WTC11 (cell line): ENCODE measurements around the gene ADGRL3. TPM values are rescaled to one million over a fixed set of nuclear protein-coding genes. Genes with fewer than 3 reads are reported as not detected.

ENCODE experiments used
- ATAC-seq: fragments of 200-7000 bp; cut with Tn5 transposase; 2 replicates; pipeline ENCODE4 v1.10.0; 2021; ENCODE audit warnings: mild to moderate bottlenecking, moderate library complexity
- CTCF ChIA-PET: fragments of 300-600 bp; sonication (Branson Sonifier 250); formaldehyde crosslinking; loops from one replicate; lab custom pipeline; 2021; ENCODE audit warnings: antibody characterized with exemption; lab: Charles Lee
- POLR2A ChIA-PET: fragments of 350-600 bp; sonication (Branson Sonifier 250); formaldehyde crosslinking; loops from one replicate; lab custom pipeline; 2021; ENCODE audit warnings: antibody characterized with exemption; lab: Charles Lee
- DNase-seq: peaks from one replicate; pipeline ENCODE4 v3.0.0; 2021; ENCODE audit warnings: low spot score
- H3K27ac Mint-ChIP-seq: 2 replicates; pipeline ENCODE4 v1.8.0; 2021; ENCODE audit warnings: mixed read lengths
- H3K27me3 Mint-ChIP-seq: 2 replicates; pipeline ENCODE4 v1.8.0; 2021; ENCODE audit warnings: low read depth, mild to moderate bottlenecking, moderate library complexity, mixed read lengths
- H3K36me3 Mint-ChIP-seq: 2 replicates; pipeline ENCODE4 v1.8.0; 2021; ENCODE audit warnings: mixed read lengths
- H3K4me1 Mint-ChIP-seq: 2 replicates; pipeline ENCODE4 v1.8.0; 2022; ENCODE audit warnings: mixed read lengths
- H3K4me3 Mint-ChIP-seq: 2 replicates; pipeline ENCODE4 v1.8.0; 2021; ENCODE audit warnings: mild to moderate bottlenecking, moderate library complexity, mixed read lengths
- H3K9me3 Mint-ChIP-seq: 2 replicates; pipeline ENCODE4 v1.8.0; 2021; ENCODE audit warnings: mixed read lengths
- AR ChIP-seq: fragments of 250-450 bp; sonication (Bioruptor Pico); IDR thresholded peaks from 2 replicates; pipeline ENCODE4 v1.9.0; 2021; ENCODE audit warnings: mild to moderate bottlenecking
- ATF1 ChIP-seq: sonication (generic); formaldehyde crosslinking; IDR thresholded peaks from 2 replicates; pipeline ENCODE4 v1.8.1; 2023; ENCODE audit warnings: mild to moderate bottlenecking, moderate library complexity, missing genetic modification reagents
- CDX4 ChIP-seq: fragments of 250-450 bp; sonication (Bioruptor Pico); IDR thresholded peaks from 2 replicates; pipeline ENCODE4 v1.9.0; 2021; ENCODE audit warnings: moderate library complexity, mild to moderate bottlenecking, inconsistent platforms, borderline replicate concordance
- CREM ChIP-seq: sonication (generic); formaldehyde crosslinking; IDR thresholded peaks from 2 replicates; pipeline ENCODE4 v1.8.1; 2022; ENCODE audit warnings: mild to moderate bottlenecking, missing genetic modification reagents, moderate library complexity
- CTCF ChIP-seq: fragments of 200-600 bp; IDR thresholded peaks from 2 replicates; pipeline ENCODE4 v1.8.0; 2022; ENCODE audit warnings: antibody characterized with exemption
- E2F1 ChIP-seq: sonication (generic); formaldehyde crosslinking; IDR thresholded peaks from 2 replicates; pipeline ENCODE4 v1.8.0; 2022; ENCODE audit warnings: mild to moderate bottlenecking, missing genetic modification reagents
- FOXP1 ChIP-seq: sonication (generic); formaldehyde crosslinking; IDR thresholded peaks from 2 replicates; pipeline ENCODE4 v1.8.0; 2022; ENCODE audit warnings: missing genetic modification reagents, mild to moderate bottlenecking, moderate library complexity, borderline replicate concordance
- GABPB1 ChIP-seq: sonication (generic); formaldehyde crosslinking; IDR thresholded peaks from 2 replicates; pipeline ENCODE4 v1.8.1; 2023; ENCODE audit warnings: mild to moderate bottlenecking, missing genetic modification reagents
- MXD4 ChIP-seq: fragments of 250-450 bp; sonication (Bioruptor Pico); IDR thresholded peaks from 2 replicates; pipeline ENCODE4 v1.8.0; 2021; ENCODE audit warnings: mild to moderate bottlenecking, moderate library complexity, borderline replicate concordance
- NFYB ChIP-seq: sonication (generic); formaldehyde crosslinking; conservative IDR thresholded peaks from 2 replicates; pipeline ENCODE4 v1.8.0; 2022; ENCODE audit warnings: low read depth, missing genetic modification reagents
- RELA ChIP-seq: sonication (generic); formaldehyde crosslinking; IDR thresholded peaks from 2 replicates; pipeline ENCODE4 v1.8.1; 2022; ENCODE audit warnings: missing genetic modification reagents, mild to moderate bottlenecking, borderline replicate concordance
- RORB ChIP-seq: fragments of 250-450 bp; sonication (Bioruptor Pico); IDR thresholded peaks from 2 replicates; pipeline ENCODE4 v1.9.0; 2021; ENCODE audit warnings: mild to moderate bottlenecking
- SOX15 ChIP-seq: fragments of 250-450 bp; sonication (Bioruptor Pico); IDR thresholded peaks from 2 replicates; pipeline ENCODE4 v1.9.0; 2021; ENCODE audit warnings: mild to moderate bottlenecking
- ZMAT4 ChIP-seq: fragments of 250-450 bp; sonication (Bioruptor Pico); IDR thresholded peaks from 2 replicates; pipeline ENCODE4 v1.9.0; 2021; ENCODE audit warnings: mild to moderate bottlenecking
- ZNF219 ChIP-seq: sonication (generic); formaldehyde crosslinking; IDR thresholded peaks from 2 replicates; pipeline ENCODE4 v1.8.0; 2023; ENCODE audit warnings: missing genetic modification reagents, mild to moderate bottlenecking, borderline replicate concordance
- ZNF232 ChIP-seq: sonication (generic); formaldehyde crosslinking; IDR thresholded peaks from 2 replicates; pipeline ENCODE4 v1.8.0; 2022; ENCODE audit warnings: mild to moderate bottlenecking, missing genetic modification reagents
- ZNF263 ChIP-seq: sonication (generic); formaldehyde crosslinking; IDR thresholded peaks from 2 replicates; pipeline ENCODE4 v1.8.1; 2022; ENCODE audit warnings: low read depth, mild to moderate bottlenecking, moderate library complexity, missing genetic modification reagents
- total RNA-seq: library from RNA; stranded (reverse); gene quantifications from 3 replicates; pipeline ENCODE4 v1.2.3, GENCODE V29; 2021
- TF ChIP-seq, protein P1 (sequence below): fragments of 250-450 bp; sonication (Bioruptor Pico); IDR thresholded peaks from 2 replicates; pipeline ENCODE4 v1.9.0; 2021; ENCODE audit warnings: mild to moderate bottlenecking, borderline replicate concordance
- TF ChIP-seq, protein P2 (sequence below): sonication (generic); formaldehyde crosslinking; IDR thresholded peaks from 2 replicates; pipeline ENCODE4 v1.8.1; 2022; ENCODE audit warnings: missing genetic modification reagents, borderline replicate concordance
- TF ChIP-seq, protein P3 (sequence below): sonication (generic); formaldehyde crosslinking; IDR thresholded peaks from 2 replicates; pipeline ENCODE4 v1.8.0; 2023; ENCODE audit warnings: missing genetic modification reagents, mild to moderate bottlenecking, borderline replicate concordance

The ADGRL3 gene
- total RNA-seq, 1 experiment from 2014 or later = 8.7 TPM

DNA sequence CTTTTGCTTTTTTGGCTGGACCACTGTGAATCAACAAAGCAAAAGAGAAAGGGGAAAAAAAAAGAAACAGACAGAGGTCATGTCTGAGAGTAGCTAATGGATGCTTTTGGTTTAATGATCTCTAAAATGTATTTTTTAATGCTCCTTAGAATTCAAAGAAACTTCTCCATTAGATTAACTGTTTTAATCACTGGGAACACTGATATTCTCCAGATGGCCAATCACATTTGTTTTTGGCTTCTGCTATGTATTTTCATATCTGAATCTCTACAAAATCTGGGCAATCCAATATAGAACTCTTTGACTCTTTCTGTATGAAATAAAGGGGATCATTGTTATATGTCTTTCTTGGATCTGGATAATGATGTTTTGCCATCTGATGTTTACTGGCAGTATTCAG is 278.2 kb downstream of the ADGRL3 start:
- Mint-ChIP-seq H3K27ac (no peak overlapping the region), H3K4me1 (peaks cover 13% of the 10 kb centered on the region), H3K27me3 (no peaks in the 10 kb centered on the region)
- CTCF ChIA-PET = no interaction called here
- POLR2A ChIA-PET = no interaction called here
- no peak for TF ChIP-seq CDX4 (CRISPR knock-in tag)
- TF ChIP-seq E2F1 (CRISPR knock-in tag) = no peak
- TF ChIP-seq, protein P1, sequence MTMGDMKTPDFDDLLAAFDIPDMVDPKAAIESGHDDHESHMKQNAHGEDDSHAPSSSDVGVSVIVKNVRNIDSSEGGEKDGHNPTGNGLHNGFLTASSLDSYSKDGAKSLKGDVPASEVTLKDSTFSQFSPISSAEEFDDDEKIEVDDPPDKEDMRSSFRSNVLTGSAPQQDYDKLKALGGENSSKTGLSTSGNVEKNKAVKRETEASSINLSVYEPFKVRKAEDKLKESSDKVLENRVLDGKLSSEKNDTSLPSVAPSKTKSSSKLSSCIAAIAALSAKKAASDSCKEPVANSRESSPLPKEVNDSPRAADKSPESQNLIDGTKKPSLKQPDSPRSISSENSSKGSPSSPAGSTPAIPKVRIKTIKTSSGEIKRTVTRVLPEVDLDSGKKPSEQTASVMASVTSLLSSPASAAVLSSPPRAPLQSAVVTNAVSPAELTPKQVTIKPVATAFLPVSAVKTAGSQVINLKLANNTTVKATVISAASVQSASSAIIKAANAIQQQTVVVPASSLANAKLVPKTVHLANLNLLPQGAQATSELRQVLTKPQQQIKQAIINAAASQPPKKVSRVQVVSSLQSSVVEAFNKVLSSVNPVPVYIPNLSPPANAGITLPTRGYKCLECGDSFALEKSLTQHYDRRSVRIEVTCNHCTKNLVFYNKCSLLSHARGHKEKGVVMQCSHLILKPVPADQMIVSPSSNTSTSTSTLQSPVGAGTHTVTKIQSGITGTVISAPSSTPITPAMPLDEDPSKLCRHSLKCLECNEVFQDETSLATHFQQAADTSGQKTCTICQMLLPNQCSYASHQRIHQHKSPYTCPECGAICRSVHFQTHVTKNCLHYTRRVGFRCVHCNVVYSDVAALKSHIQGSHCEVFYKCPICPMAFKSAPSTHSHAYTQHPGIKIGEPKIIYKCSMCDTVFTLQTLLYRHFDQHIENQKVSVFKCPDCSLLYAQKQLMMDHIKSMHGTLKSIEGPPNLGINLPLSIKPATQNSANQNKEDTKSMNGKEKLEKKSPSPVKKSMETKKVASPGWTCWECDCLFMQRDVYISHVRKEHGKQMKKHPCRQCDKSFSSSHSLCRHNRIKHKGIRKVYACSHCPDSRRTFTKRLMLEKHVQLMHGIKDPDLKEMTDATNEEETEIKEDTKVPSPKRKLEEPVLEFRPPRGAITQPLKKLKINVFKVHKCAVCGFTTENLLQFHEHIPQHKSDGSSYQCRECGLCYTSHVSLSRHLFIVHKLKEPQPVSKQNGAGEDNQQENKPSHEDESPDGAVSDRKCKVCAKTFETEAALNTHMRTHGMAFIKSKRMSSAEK (CRISPR knock-in tag) = no peak
- no peak for TF ChIP-seq RELA (CRISPR knock-in tag)
- TF ChIP-seq ZNF263 (CRISPR knock-in tag) = no peak
- TF ChIP-seq ZNF219 (CRISPR knock-in tag) = no peak
- no peak for TF ChIP-seq ZNF232 (CRISPR knock-in tag)
- TF ChIP-seq ATF1 (CRISPR knock-in tag) = no peak
- no peak for TF ChIP-seq CREM (CRISPR knock-in tag)
- no peak for TF ChIP-seq NFYB (CRISPR knock-in tag)
- TF ChIP-seq MXD4 (CRISPR knock-in tag) = no peak
- no peak for TF ChIP-seq CTCF
- no peak for TF ChIP-seq RORB
- no peak for TF ChIP-seq FOXP1 (CRISPR knock-in tag)
- TF ChIP-seq ZMAT4 (CRISPR knock-in tag) = no peak
- TF ChIP-seq, protein P2, sequence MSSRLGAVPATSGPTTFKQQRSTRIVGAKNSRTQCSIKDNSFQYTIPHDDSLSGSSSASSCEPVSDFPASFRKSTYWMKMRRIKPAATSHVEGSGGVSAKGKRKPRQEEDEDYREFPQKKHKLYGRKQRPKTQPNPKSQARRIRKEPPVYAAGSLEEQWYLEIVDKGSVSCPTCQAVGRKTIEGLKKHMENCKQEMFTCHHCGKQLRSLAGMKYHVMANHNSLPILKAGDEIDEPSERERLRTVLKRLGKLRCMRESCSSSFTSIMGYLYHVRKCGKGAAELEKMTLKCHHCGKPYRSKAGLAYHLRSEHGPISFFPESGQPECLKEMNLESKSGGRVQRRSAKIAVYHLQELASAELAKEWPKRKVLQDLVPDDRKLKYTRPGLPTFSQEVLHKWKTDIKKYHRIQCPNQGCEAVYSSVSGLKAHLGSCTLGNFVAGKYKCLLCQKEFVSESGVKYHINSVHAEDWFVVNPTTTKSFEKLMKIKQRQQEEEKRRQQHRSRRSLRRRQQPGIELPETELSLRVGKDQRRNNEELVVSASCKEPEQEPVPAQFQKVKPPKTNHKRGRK (CRISPR knock-in tag) = no peak
- TF ChIP-seq GABPB1 (CRISPR knock-in tag) = no peak
- TF ChIP-seq SOX15 (CRISPR knock-in tag) = no peak
- TF ChIP-seq AR (CRISPR knock-in tag) = no peak
- TF ChIP-seq, protein P3, sequence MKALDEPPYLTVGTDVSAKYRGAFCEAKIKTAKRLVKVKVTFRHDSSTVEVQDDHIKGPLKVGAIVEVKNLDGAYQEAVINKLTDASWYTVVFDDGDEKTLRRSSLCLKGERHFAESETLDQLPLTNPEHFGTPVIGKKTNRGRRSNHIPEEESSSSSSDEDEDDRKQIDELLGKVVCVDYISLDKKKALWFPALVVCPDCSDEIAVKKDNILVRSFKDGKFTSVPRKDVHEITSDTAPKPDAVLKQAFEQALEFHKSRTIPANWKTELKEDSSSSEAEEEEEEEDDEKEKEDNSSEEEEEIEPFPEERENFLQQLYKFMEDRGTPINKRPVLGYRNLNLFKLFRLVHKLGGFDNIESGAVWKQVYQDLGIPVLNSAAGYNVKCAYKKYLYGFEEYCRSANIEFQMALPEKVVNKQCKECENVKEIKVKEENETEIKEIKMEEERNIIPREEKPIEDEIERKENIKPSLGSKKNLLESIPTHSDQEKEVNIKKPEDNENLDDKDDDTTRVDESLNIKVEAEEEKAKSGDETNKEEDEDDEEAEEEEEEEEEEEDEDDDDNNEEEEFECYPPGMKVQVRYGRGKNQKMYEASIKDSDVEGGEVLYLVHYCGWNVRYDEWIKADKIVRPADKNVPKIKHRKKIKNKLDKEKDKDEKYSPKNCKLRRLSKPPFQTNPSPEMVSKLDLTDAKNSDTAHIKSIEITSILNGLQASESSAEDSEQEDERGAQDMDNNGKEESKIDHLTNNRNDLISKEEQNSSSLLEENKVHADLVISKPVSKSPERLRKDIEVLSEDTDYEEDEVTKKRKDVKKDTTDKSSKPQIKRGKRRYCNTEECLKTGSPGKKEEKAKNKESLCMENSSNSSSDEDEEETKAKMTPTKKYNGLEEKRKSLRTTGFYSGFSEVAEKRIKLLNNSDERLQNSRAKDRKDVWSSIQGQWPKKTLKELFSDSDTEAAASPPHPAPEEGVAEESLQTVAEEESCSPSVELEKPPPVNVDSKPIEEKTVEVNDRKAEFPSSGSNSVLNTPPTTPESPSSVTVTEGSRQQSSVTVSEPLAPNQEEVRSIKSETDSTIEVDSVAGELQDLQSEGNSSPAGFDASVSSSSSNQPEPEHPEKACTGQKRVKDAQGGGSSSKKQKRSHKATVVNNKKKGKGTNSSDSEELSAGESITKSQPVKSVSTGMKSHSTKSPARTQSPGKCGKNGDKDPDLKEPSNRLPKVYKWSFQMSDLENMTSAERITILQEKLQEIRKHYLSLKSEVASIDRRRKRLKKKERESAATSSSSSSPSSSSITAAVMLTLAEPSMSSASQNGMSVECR (CRISPR knock-in tag) = no peak
- TF ChIP-seq, all 79 proteins: peak for 0
- no peak for DNase-seq
- Mint-ChIP-seq H3K9me3 (no peaks in the 10 kb centered on the region), H3K4me3 (no peak overlapping the region), H3K36me3 (no peaks in the 10 kb centered on the region)
- no peak for ATAC-seq
